WTC11 (cell line): Measurements from ENCODE around the gene CLCF1. TPM values are rescaled to one million over a fixed set of nuclear protein-coding genes. Genes with fewer than 3 reads are reported as not detected.

Source experiments
- CTCF ChIP-seq: fragments of 200-600 bp; IDR thresholded peaks from 2 replicates; pipeline ENCODE4 v1.8.0; 2022; ENCODE audit warnings: antibody characterized with exemption
- E2F1 ChIP-seq: sonication (generic); formaldehyde crosslinking; IDR thresholded peaks from 2 replicates; pipeline ENCODE4 v1.8.0; 2022; ENCODE audit warnings: mild to moderate bottlenecking, missing genetic modification reagents
- E2F5 ChIP-seq: sonication (generic); formaldehyde crosslinking; IDR thresholded peaks from 2 replicates; pipeline ENCODE4 v1.8.1; 2022; ENCODE audit warnings: mild to moderate bottlenecking, moderate library complexity, missing genetic modification reagents
- ELF4 ChIP-seq: sonication (generic); formaldehyde crosslinking; IDR thresholded peaks from 2 replicates; pipeline ENCODE4 v1.8.1; 2022; ENCODE audit warnings: low read depth, mild to moderate bottlenecking, moderate library complexity, missing genetic modification reagents
- FOXK1 ChIP-seq: sonication (generic); formaldehyde crosslinking; IDR thresholded peaks from 2 replicates; pipeline ENCODE4 v1.8.0; 2022; ENCODE audit warnings: mild to moderate bottlenecking, moderate library complexity, missing genetic modification reagents
- FOXP4 ChIP-seq: sonication (generic); formaldehyde crosslinking; IDR thresholded peaks from 2 replicates; pipeline ENCODE4 v1.8.0; 2022; ENCODE audit warnings: mild to moderate bottlenecking, missing genetic modification reagents
- GTF2I ChIP-seq: fragments of 250-450 bp; sonication (Bioruptor Pico); conservative IDR thresholded peaks from 2 replicates; pipeline ENCODE4 v1.4.0; 2021; ENCODE audit warnings: mild to moderate bottlenecking
- IRF1 ChIP-seq: sonication (generic); formaldehyde crosslinking; IDR thresholded peaks from 2 replicates; pipeline ENCODE4 v1.8.0; 2023; ENCODE audit warnings: missing genetic modification reagents
- MAX ChIP-seq: sonication (generic); formaldehyde crosslinking; IDR thresholded peaks from 2 replicates; pipeline ENCODE4 v1.8.0; 2022; ENCODE audit warnings: mild to moderate bottlenecking, missing genetic modification reagents
- MXD4 ChIP-seq: fragments of 250-450 bp; sonication (Bioruptor Pico); IDR thresholded peaks from 2 replicates; pipeline ENCODE4 v1.8.0; 2021; ENCODE audit warnings: mild to moderate bottlenecking, moderate library complexity, borderline replicate concordance
- NFYB ChIP-seq: sonication (generic); formaldehyde crosslinking; conservative IDR thresholded peaks from 2 replicates; pipeline ENCODE4 v1.8.0; 2022; ENCODE audit warnings: low read depth, missing genetic modification reagents
- PREB ChIP-seq: sonication (generic); formaldehyde crosslinking; IDR thresholded peaks from 2 replicates; pipeline ENCODE4 v1.8.1; 2022; ENCODE audit warnings: mild to moderate bottlenecking, missing genetic modification reagents, moderate library complexity, borderline replicate concordance
- SOX15 ChIP-seq: fragments of 250-450 bp; sonication (Bioruptor Pico); IDR thresholded peaks from 2 replicates; pipeline ENCODE4 v1.9.0; 2021; ENCODE audit warnings: mild to moderate bottlenecking
- STAT6 ChIP-seq: sonication (generic); formaldehyde crosslinking; conservative IDR thresholded peaks from 2 replicates; pipeline ENCODE4 v1.8.1; 2023; ENCODE audit warnings: mild to moderate bottlenecking, low read depth, missing genetic modification reagents, moderate library complexity
- TCF7 ChIP-seq: sonication (generic); formaldehyde crosslinking; IDR thresholded peaks from 2 replicates; pipeline ENCODE4 v1.8.0; 2022; ENCODE audit warnings: mild to moderate bottlenecking, low read depth, missing genetic modification reagents, moderate library complexity
- TEAD1 ChIP-seq: sonication (generic); formaldehyde crosslinking; IDR thresholded peaks from 2 replicates; pipeline ENCODE4 v1.8.0; 2022; ENCODE audit warnings: mild to moderate bottlenecking, missing genetic modification reagents
- TEAD4 ChIP-seq: sonication (generic); formaldehyde crosslinking; IDR thresholded peaks from 2 replicates; pipeline ENCODE4 v1.8.0; 2022; ENCODE audit warnings: mild to moderate bottlenecking, missing genetic modification reagents
- ZBTB21 ChIP-seq: sonication (generic); formaldehyde crosslinking; IDR thresholded peaks from 2 replicates; pipeline ENCODE4 v1.8.1; 2023; ENCODE audit warnings: mild to moderate bottlenecking, missing genetic modification reagents, borderline replicate concordance
- ZNF281 ChIP-seq: sonication (generic); formaldehyde crosslinking; IDR thresholded peaks from 2 replicates; pipeline ENCODE4 v1.8.0; 2023; ENCODE audit warnings: mild to moderate bottlenecking, missing genetic modification reagents
- ZNF396 ChIP-seq: fragments of 250-450 bp; sonication (Bioruptor Pico); IDR thresholded peaks from 2 replicates; pipeline ENCODE4 v1.8.0; 2021; ENCODE audit warnings: mild to moderate bottlenecking, moderate library complexity, borderline replicate concordance
- ZNF423 ChIP-seq: fragments of 250-450 bp; sonication (Bioruptor Pico); IDR thresholded peaks from 2 replicates; pipeline ENCODE4 v2.1.2; 2022; ENCODE audit warnings: mild to moderate bottlenecking, moderate library complexity
- ZNF671 ChIP-seq: fragments of 250-450 bp; sonication (Bioruptor Pico); IDR thresholded peaks from 2 replicates; pipeline ENCODE4 v1.8.0; 2021; ENCODE audit warnings: mild to moderate bottlenecking
- total RNA-seq: library from RNA; stranded (reverse); gene quantifications from 3 replicates; pipeline ENCODE4 v1.2.3, GENCODE V29; 2021

Gene CLCF1
- total RNA-seq, 1 experiment from 2014 or later, result 0.92 TPM

GRCh38 chr11:67391304-67392182 lies 18.1 kb upstream of the CLCF1 start, which contains the start of gene RAD9A (continued):
- peak; percentile 98 for TF ChIP-seq MAX (CRISPR knock-in tag)
- no peak for TF ChIP-seq STAT6 (CRISPR knock-in tag)
- TF ChIP-seq ZNF423 (CRISPR knock-in tag), result 0 out of 2 replicates have a peak, but pooled peaks have one; percentile 2
- TF ChIP-seq TEAD4, result 0 out of 2 replicates have a peak, but pooled peaks have one; percentile 50
- 0 out of 2 replicates have a peak, but pooled peaks have one; percentile 39 for TF ChIP-seq TCF7 (CRISPR knock-in tag)
- TF ChIP-seq IRF1 (CRISPR knock-in tag), result peak; percentile 88; the same call in 1 of the 2 replicates
- no peak for TF ChIP-seq SOX15 (CRISPR knock-in tag)
- 0 out of 2 replicates have a peak, but pooled peaks have one; percentile 56 for TF ChIP-seq PREB
- no peak for TF ChIP-seq ZNF396
- no peak for TF ChIP-seq ELF4 (CRISPR knock-in tag)
- peak; percentile 91 for TF ChIP-seq NFYB (CRISPR knock-in tag)
- TF ChIP-seq CTCF, result no peak
- no peak for TF ChIP-seq GTF2I (CRISPR knock-in tag)
- peak; percentile 92 for TF ChIP-seq ZBTB21 (CRISPR knock-in tag)
- TF ChIP-seq FOXK1 (CRISPR knock-in tag), result peak; percentile 97
- peak; percentile 91 for TF ChIP-seq ZNF281 (CRISPR knock-in tag)
- TF ChIP-seq ZNF671 (CRISPR knock-in tag), result no peak
- peak; percentile 89; the same call in 1 of the 2 replicates for TF ChIP-seq TEAD1
- TF ChIP-seq MXD4, result no peak
- peak; percentile 94 for TF ChIP-seq E2F1 (CRISPR knock-in tag)
- TF ChIP-seq FOXP4 (CRISPR knock-in tag), result peak; percentile 93
- peak; percentile 98 for TF ChIP-seq E2F5 (CRISPR knock-in tag)
